ENCODE measurements around the gene ARMC7. TPM values are rescaled to one million over a fixed set of nuclear protein-coding genes. Genes with fewer than 3 reads are reported as not detected.

ARMC7 gene
- total and polyA plus RNA-seq, 2 of the 13 experiments (the other 11 are each of a cell fraction or from before 2014, with no cell fraction given) = 3.9 to 4.2 TPM

GRCh38 chr17:75067856-75068255 is 41.9 kb upstream of the ARMC7 start:
- ATAC-seq = peak; percentile 21
- Histone ChIP-seq H3K79me2 (ENCODE audit: insufficient read depth, low read length) (no peaks in the 10 kb centered on the region), H3K4me2 (ENCODE audit: low read depth, low read length) (no peak overlapping the region), H4K20me1 (ENCODE audit: insufficient read depth, low read length) (no peaks in the 10 kb centered on the region), H3K9me3 (ENCODE audit: low read length) (no peaks in the 10 kb centered on the region), H3K27ac (ENCODE audit: extremely low read length, insufficient read depth, low read length) (no peak overlapping the region), H3K4me3 (replicated peaks in 1 of 3; ENCODE audit: insufficient read depth in 1 of 3, low read depth in 2 of 3, low read length in 3 of 3) (no peak overlapping the region), H3K36me3 (replicated peaks in 1 of 2; ENCODE audit: control insufficient read depth in 1 of 2, insufficient read depth in 2 of 2, low read length in 2 of 2) (peaks cover 9 to 18% of the 10 kb centered on the region in 2 experiments), H3K4me1 (ENCODE audit: insufficient read depth, low read length) (peaks cover 20% of the 10 kb centered on the region), H3K9ac (ENCODE audit: insufficient read depth, low read depth, low read length) (no peak overlapping the region), H3K27me3 (ENCODE audit: control insufficient read depth in 1 of 2, insufficient read depth in 2 of 2, low read length in 2 of 2) (no peaks in the 10 kb centered on the region), H2AFZ (ENCODE audit: low read length) (no peak overlapping the region)
- in situ Hi-C loops (cut with HindIII; ENCODE audit: extremely low pct_ligation_motif_present, low pct_unique_long_range_greater_than_20kb) (no loop called here), intact Hi-C loops (cut with micrococcal nuclease; ENCODE audit: unreplicated experiment) (loop anchor here (1.0 kb wide), 1 partner anchor 44 kb away; no protein-coding TSS in a partner anchor)
- no peak for DNase-seq (ENCODE audit: low spot score)
- no TSS peak for BruUV-seq (replicated peaks)
- ChIA-PET CTCF (ENCODE audit: low intra/inter-chr PET ratio, low total read pairs) (no interaction called here), POLR2A (interaction anchor here (0.8 kb wide), 1 partner anchor 46 kb away, joined by 3 read pairs; no protein-coding TSS in a partner anchor)
- TF ChIP-seq TFE3 (CRISPR knock-in tag; IDR thresholded peaks at IDR 0.05) = no peak
- TF ChIP-seq ZSCAN21 (CRISPR knock-in tag; IDR thresholded peaks at IDR 0.05; ENCODE audit: borderline replicate concordance) = no peak
- TF ChIP-seq SNRNP70 (IDR thresholded peaks at IDR 0.05; ENCODE audit: low read depth, low read length) = no peak
- no peak for TF ChIP-seq GPN1 (CRISPR knock-in tag; IDR thresholded peaks at IDR 0.05; ENCODE audit: borderline replicate concordance)
- TF ChIP-seq RFX5 (IDR thresholded peaks at IDR 0.05; ENCODE audit: low read depth, low read length) = no peak
- no peak for TF ChIP-seq PITX1 (CRISPR knock-in tag; IDR thresholded peaks at IDR 0.05)
- no peak for TF ChIP-seq CENPBD1 (CRISPR knock-in tag; IDR thresholded peaks at IDR 0.05; ENCODE audit: borderline replicate concordance, low read depth)
- TF ChIP-seq CENPT (CRISPR knock-in tag; IDR thresholded peaks at IDR 0.05; ENCODE audit: low read depth) = no peak
- TF ChIP-seq ZSCAN12 (CRISPR knock-in tag; IDR thresholded peaks at IDR 0.05) = no peak
- no peak for TF ChIP-seq POLR2G (IDR thresholded peaks at IDR 0.05; ENCODE audit: low read depth, low read length)
- TF ChIP-seq ESRRA (CRISPR knock-in tag; IDR thresholded peaks at IDR 0.05; ENCODE audit: low read depth) = no peak
- TF ChIP-seq DBP (CRISPR knock-in tag; IDR thresholded peaks at IDR 0.05; ENCODE audit: not compliant biosample characterization) = no peak
- WGBS (ENCODE audit: low lambda C conversion rate) = 45% methylated on average over 4 of the region's 4 CpGs
- no peak for FAIRE-seq
